IPS-18a (cell line): ENCODE measurements around the gene MYH10.

Source experiments
- H3K27ac ChIP-seq: one replicate; pipeline ENCODE4 v1.5.1; 2013; ENCODE audit warnings: low read length
- H3K27me3 ChIP-seq: one replicate; pipeline ENCODE4 v1.6.1; 2013; ENCODE audit warnings: mild to moderate bottlenecking, low read length; ENCODE audit not compliant: control insufficient read depth, insufficient read depth
- H3K36me3 ChIP-seq: one replicate; pipeline ENCODE4 v1.6.1; 2013; ENCODE audit warnings: low read depth, low read length; ENCODE audit not compliant: control insufficient read depth
- H3K4me1 ChIP-seq: one replicate; pipeline ENCODE4 v1.6.1; 2013; ENCODE audit warnings: low read depth, low read length; ENCODE audit not compliant: control insufficient read depth
- H3K4me3 ChIP-seq: one replicate; pipeline ENCODE4 v1.5.1; 2013; ENCODE audit warnings: low read length
- H3K9ac ChIP-seq: one replicate; pipeline ENCODE4 v1.6.1; 2013; ENCODE audit warnings: mild to moderate bottlenecking, low read length, moderate library complexity
- H3K9me3 ChIP-seq: one replicate; pipeline ENCODE4 v1.6.1; 2013; ENCODE audit warnings: low read depth, low read length; ENCODE audit not compliant: control insufficient read depth

Gene MYH10

GRCh38 chr17:8448310-8448709, 182.2 kb downstream of the MYH10 start:
- Histone ChIP-seq H3K27ac (no peak overlapping the region), H3K27me3 (no peaks in the 10 kb centered on the region), H3K9me3 (no peaks in the 10 kb centered on the region), H3K4me3 (no peak overlapping the region), H3K4me1 (no peaks in the 10 kb centered on the region), H3K36me3 (peaks cover 39% of the 10 kb centered on the region), H3K9ac (no peak overlapping the region)

DNA sequence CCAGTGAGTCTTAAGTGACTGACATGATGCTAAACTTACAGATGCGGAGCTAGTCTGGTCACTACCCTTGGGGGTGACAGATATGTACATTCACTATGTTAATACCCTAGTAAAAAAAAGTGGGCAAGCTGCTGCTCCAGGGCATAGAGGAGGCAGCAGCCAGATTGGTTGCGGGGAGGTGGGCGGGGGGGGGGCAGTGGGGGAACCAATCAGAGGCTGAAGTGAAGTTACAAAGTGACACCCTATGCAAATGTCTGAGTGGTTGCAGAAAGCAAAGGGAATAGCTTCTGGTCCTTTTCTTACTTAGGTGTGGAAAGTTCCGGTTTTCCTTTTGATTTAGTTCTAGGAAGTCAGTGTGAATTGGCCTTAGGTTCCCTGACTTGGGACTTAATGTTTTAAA, 182.7 kb downstream of the MYH10 start:
- Histone ChIP-seq H3K9me3 (no peaks in the 10 kb centered on the region), H3K27ac (no peak overlapping the region), H3K4me3 (no peak overlapping the region), H3K9ac (no peak overlapping the region), H3K4me1 (no peaks in the 10 kb centered on the region), H3K36me3 (peaks cover 36% of the 10 kb centered on the region), H3K27me3 (no peaks in the 10 kb centered on the region)

GRCh38 chr17:8445536-8445935, 185.0 kb downstream of the MYH10 start:
- no peaks in the 10 kb centered on the region for H3K27me3 ChIP-seq
- no peak overlapping the region for H3K4me3 ChIP-seq
- no peaks in the 10 kb centered on the region for H3K4me1 ChIP-seq
- peaks cover 28% of the 10 kb centered on the region for H3K36me3 ChIP-seq
- H3K27ac ChIP-seq: no peak overlapping the region
- H3K9me3 ChIP-seq: no peaks in the 10 kb centered on the region
- H3K9ac ChIP-seq: no peak overlapping the region

- no peak overlapping the region for H3K27ac ChIP-seq
- no peak overlapping the region for H3K9ac ChIP-seq
- H3K27me3 ChIP-seq: no peaks in the 10 kb centered on the region
- no peaks in the 10 kb centered on the region for H3K4me1 ChIP-seq
- no peak overlapping the region for H3K4me3 ChIP-seq
- H3K36me3 ChIP-seq: peaks cover 25% of the 10 kb centered on the region
- no peaks in the 10 kb centered on the region for H3K9me3 ChIP-seq
Measured at GRCh38 chr17:8444494-8444893, 186.0 kb downstream of the MYH10 start.

- Histone ChIP-seq H3K9ac (no peak overlapping the region), H3K27me3 (no peaks in the 10 kb centered on the region), H3K36me3 (peaks cover 18% of the 10 kb centered on the region), H3K27ac (no peak overlapping the region), H3K4me3 (no peak overlapping the region), H3K4me1 (no peaks in the 10 kb centered on the region), H3K9me3 (no peaks in the 10 kb centered on the region)
Measured at GRCh38 chr17:8443756-8444155, 186.8 kb downstream of the MYH10 start.

- Histone ChIP-seq H3K27ac (no peak overlapping the region), H3K4me3 (no peak overlapping the region), H3K9ac (no peak overlapping the region), H3K9me3 (no peaks in the 10 kb centered on the region), H3K36me3 (peaks cover 14% of the 10 kb centered on the region), H3K27me3 (no peaks in the 10 kb centered on the region), H3K4me1 (no peaks in the 10 kb centered on the region)
Measured at GRCh38 chr17:8442310-8442709, 188.2 kb downstream of the MYH10 start.

- no peaks in the 10 kb centered on the region for H3K4me1 ChIP-seq
- H3K9ac ChIP-seq: no peak overlapping the region
- H3K27ac ChIP-seq: no peak overlapping the region
- H3K9me3 ChIP-seq: no peaks in the 10 kb centered on the region
- no peak overlapping the region for H3K4me3 ChIP-seq
- H3K36me3 ChIP-seq: peaks cover 14% of the 10 kb centered on the region
- no peaks in the 10 kb centered on the region for H3K27me3 ChIP-seq
Measured at GRCh38 chr17:8441690-8442089, 188.8 kb downstream of the MYH10 start.

DNA sequence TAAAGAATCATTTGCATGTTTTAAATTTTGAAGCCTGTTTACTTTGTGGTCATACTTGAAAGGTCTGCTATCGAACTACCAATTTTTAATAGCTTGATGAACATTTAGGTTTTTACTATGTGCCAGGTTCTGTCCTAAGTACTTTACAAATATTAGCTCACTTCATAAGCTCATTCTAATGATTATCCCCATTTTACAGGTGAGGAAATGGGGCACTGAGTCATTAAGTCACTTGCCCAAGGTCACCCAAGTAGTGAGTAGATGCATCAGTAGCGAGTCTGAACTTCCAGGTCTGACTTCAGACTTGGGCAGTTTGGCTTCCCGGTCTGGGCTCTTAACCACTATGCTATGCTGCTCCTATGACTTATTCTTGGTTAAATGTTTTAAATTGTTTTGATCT, 190.8 kb downstream of the MYH10 start:
- Histone ChIP-seq H3K4me3 (no peak overlapping the region), H3K27me3 (no peaks in the 10 kb centered on the region), H3K4me1 (no peaks in the 10 kb centered on the region), H3K9ac (no peak overlapping the region), H3K9me3 (no peaks in the 10 kb centered on the region), H3K36me3 (peaks cover 8% of the 10 kb centered on the region), H3K27ac (no peak overlapping the region)

GRCh38 chr17:8438441-8438840, 192.1 kb downstream of the MYH10 start:
- Histone ChIP-seq H3K36me3 (no peaks in the 10 kb centered on the region), H3K27me3 (no peaks in the 10 kb centered on the region), H3K9me3 (no peaks in the 10 kb centered on the region), H3K27ac (no peak overlapping the region), H3K4me3 (no peak overlapping the region), H3K9ac (no peak overlapping the region), H3K4me1 (no peaks in the 10 kb centered on the region)

DNA sequence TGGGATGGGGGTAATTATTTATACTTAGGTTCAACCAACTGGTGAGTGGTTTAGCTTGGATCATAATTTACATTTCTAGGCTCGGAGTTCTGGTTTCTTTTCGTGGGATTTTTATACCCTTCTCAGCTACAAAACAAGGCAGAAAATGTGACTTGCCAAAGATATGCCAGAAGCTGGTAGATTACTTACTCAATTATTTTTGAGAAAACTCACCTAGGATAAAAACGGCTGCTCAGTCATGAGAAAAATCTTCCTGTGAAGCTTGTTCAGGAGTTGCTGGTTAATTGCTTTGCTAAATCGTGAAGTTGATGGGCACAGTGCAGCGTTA, 193.7 kb downstream of the MYH10 start:
- Histone ChIP-seq H3K27ac (no peak overlapping the region), H3K4me1 (no peaks in the 10 kb centered on the region), H3K9me3 (no peaks in the 10 kb centered on the region), H3K9ac (peak overlapping the region; percentile 67), H3K4me3 (peak overlapping the region; percentile 71), H3K36me3 (no peaks in the 10 kb centered on the region), H3K27me3 (no peaks in the 10 kb centered on the region)

GRCh38 chr17:8436169-8436843, 194.2 kb downstream of the MYH10 start:
- Histone ChIP-seq H3K4me3 (peak overlapping the region; percentile 71), H3K36me3 (no peaks in the 10 kb centered on the region), H3K27me3 (no peaks in the 10 kb centered on the region), H3K9ac (peak overlapping the region; percentile 67), H3K27ac (no peak overlapping the region), H3K4me1 (no peaks in the 10 kb centered on the region), H3K9me3 (no peaks in the 10 kb centered on the region)

DNA sequence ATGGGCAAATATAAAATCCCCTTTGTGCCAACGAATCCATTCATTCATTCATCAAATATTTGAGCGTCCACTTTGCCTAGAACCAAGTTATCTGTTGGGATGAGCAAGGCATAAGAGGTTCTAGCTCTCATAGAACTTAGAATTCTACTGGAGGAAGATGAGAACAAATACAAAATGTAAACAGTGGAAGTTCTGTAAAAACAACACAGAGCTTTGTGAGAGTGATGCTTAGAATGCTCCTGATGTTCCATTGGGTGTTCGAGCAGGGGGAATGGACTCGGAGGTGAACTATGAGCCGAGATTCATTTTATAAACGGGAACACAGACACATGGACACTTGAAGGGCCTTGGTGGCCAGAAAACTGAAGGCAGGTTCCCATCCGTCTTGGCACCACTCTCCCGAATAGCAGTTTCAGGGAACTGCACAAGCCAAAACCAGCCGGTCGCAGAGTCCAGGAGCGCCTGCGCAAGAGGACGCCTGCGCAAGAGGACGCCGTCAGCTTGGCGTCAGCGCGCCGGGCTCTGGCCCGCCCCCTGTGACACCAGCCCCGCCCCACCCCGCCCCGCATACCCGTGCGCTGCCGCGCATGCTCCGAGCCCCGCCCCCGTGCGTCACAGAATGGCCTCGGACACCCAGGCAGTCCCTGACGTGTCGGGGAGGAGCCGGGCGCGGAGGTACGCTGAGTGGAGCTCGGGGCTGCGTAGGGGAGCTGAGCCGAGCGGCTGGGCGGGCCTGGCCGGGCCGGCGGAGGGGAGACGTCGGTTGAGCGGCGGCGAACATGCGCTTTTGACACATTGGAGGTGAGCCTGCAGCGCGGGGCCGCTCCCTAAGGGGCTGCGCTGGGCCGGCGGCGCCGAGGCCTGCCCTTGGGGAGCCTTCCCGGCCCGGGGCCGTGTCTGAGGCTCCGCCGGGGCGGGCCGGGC, 195.0 kb downstream of the MYH10 start, which contains the start of gene NDEL1:
TSS of gene NDEL1 (plus strand) at position 640 of the 924 bp plus-strand sequence. CDS start 8,388 bp downstream, outside the sequence.
- no peaks in the 10 kb centered on the region for H3K9me3 ChIP-seq
- H3K4me3 ChIP-seq: peak within 1 kb of the TSS; percentile 79
- H3K27ac ChIP-seq: peak within 1 kb of the TSS; percentile 83
- peak within 1 kb of the TSS; percentile 70 for H3K9ac ChIP-seq
- no peaks in the 10 kb centered on the region for H3K36me3 ChIP-seq
- no peaks in the 10 kb centered on the region for H3K4me1 ChIP-seq
- H3K27me3 ChIP-seq: no peaks in the 10 kb centered on the region
